ENCODE data around the gene ZNF408.

The ZNF408 gene

DNA sequence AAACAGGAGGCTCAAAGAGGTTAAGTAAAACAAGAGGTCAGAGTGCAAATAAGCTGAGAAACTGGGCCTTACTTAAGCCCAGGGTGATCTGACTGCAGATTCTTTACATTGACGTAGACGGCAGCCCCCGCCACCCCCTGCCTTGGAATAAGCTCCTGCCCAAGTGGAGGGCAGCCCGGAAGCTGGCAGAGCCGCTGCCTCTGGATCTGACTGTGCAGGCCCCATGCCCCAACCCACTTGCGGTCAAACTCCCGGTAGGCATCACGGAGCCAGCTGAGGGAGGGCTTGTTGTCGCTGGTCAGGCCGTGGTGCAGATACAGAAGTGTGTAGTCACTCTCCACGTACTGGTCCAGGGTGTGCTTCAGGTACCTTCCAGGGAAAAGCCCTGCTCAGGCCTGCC is 19.0 kb upstream of the ZNF408 start:
- TF ChIP-seq, protein P1, sequence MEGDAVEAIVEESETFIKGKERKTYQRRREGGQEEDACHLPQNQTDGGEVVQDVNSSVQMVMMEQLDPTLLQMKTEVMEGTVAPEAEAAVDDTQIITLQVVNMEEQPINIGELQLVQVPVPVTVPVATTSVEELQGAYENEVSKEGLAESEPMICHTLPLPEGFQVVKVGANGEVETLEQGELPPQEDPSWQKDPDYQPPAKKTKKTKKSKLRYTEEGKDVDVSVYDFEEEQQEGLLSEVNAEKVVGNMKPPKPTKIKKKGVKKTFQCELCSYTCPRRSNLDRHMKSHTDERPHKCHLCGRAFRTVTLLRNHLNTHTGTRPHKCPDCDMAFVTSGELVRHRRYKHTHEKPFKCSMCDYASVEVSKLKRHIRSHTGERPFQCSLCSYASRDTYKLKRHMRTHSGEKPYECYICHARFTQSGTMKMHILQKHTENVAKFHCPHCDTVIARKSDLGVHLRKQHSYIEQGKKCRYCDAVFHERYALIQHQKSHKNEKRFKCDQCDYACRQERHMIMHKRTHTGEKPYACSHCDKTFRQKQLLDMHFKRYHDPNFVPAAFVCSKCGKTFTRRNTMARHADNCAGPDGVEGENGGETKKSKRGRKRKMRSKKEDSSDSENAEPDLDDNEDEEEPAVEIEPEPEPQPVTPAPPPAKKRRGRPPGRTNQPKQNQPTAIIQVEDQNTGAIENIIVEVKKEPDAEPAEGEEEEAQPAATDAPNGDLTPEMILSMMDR (IDR thresholded peaks at IDR 0.05; ENCODE audit: low read depth, low read length): no peak
- no peaks in the 10 kb centered on the region for H3K4me1 ChIP-seq
- no peaks in the 10 kb centered on the region for H3K36me3 ChIP-seq
- no peak overlapping the region for H3K4me3 ChIP-seq (ENCODE audit: low read depth, low read length)
- H3K27me3 ChIP-seq: no peaks in the 10 kb centered on the region
- no peaks in the 10 kb centered on the region for H3K9me3 ChIP-seq
- no peak for DNase-seq

DNA sequence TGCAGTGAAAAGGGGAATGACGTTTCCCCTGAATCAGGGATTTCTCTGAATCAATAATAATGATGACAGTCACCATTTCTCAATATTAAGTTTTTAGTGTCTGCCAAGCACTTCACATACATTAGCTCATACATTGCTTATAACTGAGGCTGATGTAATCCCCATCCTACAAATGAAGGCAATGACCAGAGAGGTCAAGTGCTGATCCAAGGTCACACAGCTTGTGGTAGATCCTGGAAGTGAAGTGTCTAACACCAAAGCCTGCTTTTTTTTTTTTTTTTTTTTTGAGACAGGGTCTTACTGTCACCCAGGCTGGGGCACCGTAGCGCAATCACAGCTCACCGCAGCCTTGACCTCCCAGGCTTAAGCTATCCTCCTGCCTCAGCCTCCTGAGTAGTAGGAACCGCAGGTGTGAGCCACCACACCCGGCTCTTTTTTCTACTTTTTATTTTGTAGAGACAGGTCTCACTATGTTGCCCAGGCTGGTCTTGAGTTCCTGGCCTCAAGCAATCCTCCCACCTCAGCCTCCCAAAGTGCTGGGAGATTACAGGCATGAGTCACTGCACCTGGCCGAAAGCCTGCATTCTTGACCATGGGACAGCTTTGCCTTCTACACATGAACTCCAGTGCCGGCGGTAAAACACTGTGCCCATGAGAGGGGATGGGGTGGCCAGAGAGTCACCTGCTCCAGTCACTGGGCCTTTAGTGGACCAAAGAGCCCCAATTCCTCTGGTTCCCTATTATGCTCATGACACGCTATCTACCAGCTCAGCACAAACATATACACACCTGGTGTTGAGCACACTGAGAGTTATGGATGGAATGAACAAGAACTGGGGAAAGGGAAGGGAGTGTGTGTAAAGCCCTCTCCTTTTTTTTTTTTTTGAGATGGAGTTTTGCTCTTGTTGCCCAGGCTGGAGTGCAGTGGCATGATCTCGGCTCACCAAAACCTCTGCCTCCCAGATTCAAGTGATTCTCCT is 17.8 kb upstream of the ZNF408 start:
- TF ChIP-seq, protein P1 (IDR thresholded peaks at IDR 0.05; ENCODE audit: low read depth, low read length): no peak
- Histone ChIP-seq H3K4me1 (no peaks in the 10 kb centered on the region), H3K36me3 (no peaks in the 10 kb centered on the region), H3K4me3 (ENCODE audit: low read depth, low read length) (no peak overlapping the region), H3K9me3 (no peaks in the 10 kb centered on the region), H3K27me3 (no peaks in the 10 kb centered on the region)
- no peak for DNase-seq

DNA sequence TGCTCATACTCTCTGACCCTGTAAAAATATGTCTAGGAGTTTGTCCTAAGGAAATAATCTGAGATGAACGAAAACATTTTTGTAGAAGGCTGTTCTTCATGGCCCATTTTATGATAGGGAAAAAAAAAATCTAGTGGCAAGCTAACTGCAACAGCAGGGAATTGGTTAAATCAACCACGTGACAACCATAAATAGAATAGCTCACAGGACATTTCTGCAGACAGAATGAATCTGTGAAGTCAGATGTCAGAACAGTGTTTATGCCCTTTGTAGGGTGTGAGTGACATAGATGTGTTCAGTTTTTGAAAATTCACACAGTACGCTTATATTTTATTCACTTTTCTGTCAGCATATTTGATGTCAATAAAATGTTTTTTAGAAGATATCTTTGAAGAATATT is 16.5 kb upstream of the ZNF408 start:
- no peaks in the 10 kb centered on the region for H3K27me3 ChIP-seq
- no peaks in the 10 kb centered on the region for H3K36me3 ChIP-seq
- TF ChIP-seq, protein P1 (IDR thresholded peaks at IDR 0.05; ENCODE audit: low read depth, low read length): no peak
- no peak for DNase-seq
- no peaks in the 10 kb centered on the region for H3K4me1 ChIP-seq
- no peaks in the 10 kb centered on the region for H3K9me3 ChIP-seq
- H3K4me3 ChIP-seq (ENCODE audit: low read depth, low read length): no peak overlapping the region

DNA sequence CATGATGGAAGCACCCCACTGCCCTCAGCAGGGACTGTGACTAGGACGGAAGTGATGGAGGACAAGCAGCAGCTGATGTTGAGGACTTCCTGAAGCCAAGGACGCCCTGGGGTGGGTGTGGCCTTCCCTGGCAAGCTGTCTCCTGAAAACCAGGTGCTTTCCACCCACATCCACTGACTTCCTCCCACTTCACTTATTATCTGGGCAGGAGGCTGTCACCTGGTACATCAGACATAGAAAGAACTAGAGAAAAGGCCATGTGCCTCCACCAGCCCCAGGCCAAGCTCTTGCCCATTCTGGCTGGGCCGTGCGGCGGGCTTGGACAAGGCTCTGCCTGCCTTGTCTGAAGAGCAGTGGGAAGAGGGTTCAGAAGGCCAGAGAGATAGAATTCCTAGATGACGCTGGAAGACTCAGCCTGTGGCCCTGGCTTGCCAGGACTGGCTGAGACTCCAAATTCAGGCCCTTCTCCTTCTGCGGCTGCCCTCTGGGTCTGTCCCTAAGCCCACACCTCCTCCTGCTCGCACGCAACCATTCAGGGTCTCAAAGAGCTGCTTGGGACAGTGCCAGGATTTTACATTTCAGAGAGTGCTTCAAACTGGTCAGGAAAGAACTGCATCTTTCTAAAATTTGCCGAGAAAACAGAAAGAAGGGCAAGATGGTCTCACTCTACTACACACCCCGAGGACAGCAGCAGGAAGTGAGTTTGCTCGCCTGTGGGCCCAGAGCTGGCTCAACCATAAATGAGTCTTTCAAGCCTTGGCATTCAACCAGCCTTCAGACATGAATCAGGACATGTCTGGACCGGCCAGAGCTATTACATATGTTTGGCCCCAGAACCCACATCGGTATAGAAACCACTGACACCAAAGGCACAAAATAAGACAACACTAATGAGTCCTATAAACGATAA is 13.7 kb upstream of the ZNF408 start:
- no peak for DNase-seq
- Histone ChIP-seq H3K4me3 (ENCODE audit: low read depth, low read length) (no peak overlapping the region), H3K27me3 (no peaks in the 10 kb centered on the region), H3K36me3 (no peaks in the 10 kb centered on the region), H3K4me1 (no peaks in the 10 kb centered on the region), H3K9me3 (no peaks in the 10 kb centered on the region)
- TF ChIP-seq, protein P1 (IDR thresholded peaks at IDR 0.05; ENCODE audit: low read depth, low read length): no peak

DNA sequence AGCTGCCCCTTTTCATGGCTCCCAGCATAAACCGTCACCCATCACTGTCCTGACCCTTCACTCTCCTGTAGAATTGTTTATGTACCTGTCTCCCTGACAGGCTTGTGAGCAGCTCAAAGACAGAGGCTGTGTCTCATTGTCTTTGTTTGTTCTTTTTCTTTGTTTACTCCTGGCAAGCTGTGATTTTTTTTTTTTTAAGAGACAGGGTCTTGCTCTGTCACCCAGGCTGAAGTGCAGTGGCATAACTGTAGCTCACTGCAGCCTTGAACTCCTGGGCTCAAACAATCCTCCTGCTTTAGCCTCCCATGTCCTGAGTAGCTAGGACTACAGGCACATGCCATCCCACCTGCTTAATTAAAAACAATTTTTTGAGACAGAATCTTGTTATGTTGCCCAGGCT is 10.1 kb upstream of the ZNF408 start:
- H3K36me3 ChIP-seq: no peaks in the 10 kb centered on the region; the same call in 1 of the 2 replicates
- TF ChIP-seq, protein P1 (IDR thresholded peaks at IDR 0.05; ENCODE audit: low read depth, low read length): no peak
- H3K4me3 ChIP-seq (ENCODE audit: low read depth, low read length): no peak overlapping the region
- H3K9me3 ChIP-seq: no peaks in the 10 kb centered on the region
- no peaks in the 10 kb centered on the region for H3K4me1 ChIP-seq
- H3K27me3 ChIP-seq: no peaks in the 10 kb centered on the region
- DNase-seq: no peak

Data from BE2C (cell line).